HCT116 (cell line): Measurements from ENCODE around the gene SMIM28.

Source experiments
- POLR2A ChIP-seq: IDR thresholded peaks from 2 replicates; pipeline ENCODE4 v1.7.0; 2011; ENCODE audit warnings: borderline replicate concordance; ENCODE audit not compliant: insufficient read depth, insufficient read length; ENCODE audit errors: extremely low read depth
- POLR2AphosphoS5 ChIP-seq: IDR thresholded peaks from 2 replicates; pipeline ENCODE4 v1.6.1; 2011; ENCODE audit warnings: mild to moderate bottlenecking, low read depth, low read length, moderate library complexity
- RAD21 ChIP-seq: IDR thresholded peaks from 2 replicates; pipeline ENCODE4 v1.6.1; 2012; ENCODE audit warnings: low read depth, mild to moderate bottlenecking

DNA sequence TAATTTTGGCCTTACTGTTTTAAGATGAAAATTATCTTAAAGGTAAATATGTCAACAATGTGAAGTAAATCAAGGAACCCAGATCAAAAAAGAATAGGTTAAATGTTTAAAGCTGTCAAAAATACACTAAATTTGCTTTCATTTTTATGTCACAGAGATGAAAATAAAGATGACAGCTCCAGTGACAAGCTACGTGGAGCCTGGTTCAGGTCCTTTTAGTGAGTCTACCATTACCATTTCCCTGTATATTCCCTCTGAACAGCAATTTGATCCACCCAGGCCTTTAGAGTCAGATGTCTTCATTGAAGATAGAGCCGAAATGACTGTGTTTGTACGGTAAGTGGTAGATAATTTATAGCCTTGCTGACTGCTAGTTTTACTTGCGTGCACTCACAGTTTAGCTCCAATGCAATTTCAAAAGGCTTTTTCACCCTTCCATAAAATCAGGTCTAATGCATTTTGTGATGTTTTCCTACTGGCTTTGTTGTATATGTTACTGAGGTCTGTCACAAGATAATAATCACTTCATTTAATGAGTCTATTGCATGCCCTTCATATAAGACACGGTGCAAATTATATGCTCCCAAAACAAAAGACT lies 28.2 kb downstream of the SMIM28 start:
- no peak for TF ChIP-seq POLR2AphosphoS5
- no peak for TF ChIP-seq RAD21
- no peak for TF ChIP-seq POLR2A
